Right atrium auricular region (tissue), 2 donors: ENCODE measurements around the gene CDYL2. TPM values are rescaled to one million over a fixed set of nuclear protein-coding genes. Genes with fewer than 3 reads are reported as not detected.

ENCODE experiments used
- DNase-seq: peaks from one replicate; pipeline ENCODE4 v3.0.0-alpha.2; 2019; ENCODE audit warnings: low spot score
- H3K27ac ChIP-seq, 2 donors: fragments of 200-600 bp; sonication (generic); 1 replicate in 1 of 2; 2 replicates in 1 of 2; pipeline ENCODE4 v1.5.1; 2016 to 2019
- H3K27me3 ChIP-seq, 2 donors: fragments of 200-600 bp; sonication (generic); one replicate each; pipeline versions ENCODE4 v1.5.1 to v1.6.0; 2017 to 2019
- H3K36me3 ChIP-seq: fragments of 200-600 bp; sonication (generic); one replicate; pipeline ENCODE4 v1.5.1; 2016
- H3K4me1 ChIP-seq, 2 donors: fragments of 200-600 bp; sonication (generic); one replicate each; pipeline versions ENCODE4 v1.5.1 to v1.6.0; 2017 to 2019
- H3K4me3 ChIP-seq, 2 donors: fragments of 200-600 bp; sonication (generic); 1 replicate in 1 of 2; 2 replicates in 1 of 2; pipeline ENCODE4 v1.5.1; 2017 to 2019; ENCODE audit warnings: mild to moderate bottlenecking in 1 of 2, moderate library complexity in 1 of 2
- H3K9me3 ChIP-seq, 2 donors: fragments of 200-600 bp; sonication (generic); one replicate each; pipeline ENCODE4 v1.5.1; 2019
- CTCF ChIP-seq, 2 donors: fragments of 200-600 bp; sonication (generic); IDR thresholded peaks; one replicate each; pipeline ENCODE4 v1.5.1; 2019; ENCODE audit warnings: antibody characterized with exemption in 2 of 2
- total RNA-seq, 2 donors: library from RNA; depleted of rRNA; stranded (reverse); fragments of >200 nt; gene quantifications; one replicate each; pipeline ENCODE4 v1.1.0, GENCODE V29; 2016

The CDYL2 gene
- total RNA-seq, 2 donors from 2014 or later = 1.4 to 2.9 TPM

- Histone ChIP-seq H3K36me3 (no peaks in the 10 kb centered on the region), H3K4me3 (no peak overlapping the region), H3K27ac (no peak overlapping the region), H3K4me1 (no peaks in the 10 kb centered on the region), H3K27me3 (no peaks in the 10 kb centered on the region), H3K9me3 (peaks cover 0 to 9% of the 10 kb centered on the region in 2 donors)
- DNase-seq = no peak
- TF ChIP-seq CTCF (IDR thresholded peaks at IDR 0.05) = no peak
These were observed 83.5 kb downstream of the CDYL2 start for GRCh38 chr16:80720804-80721371.

GRCh38 chr16:80719573-80719972 is 84.8 kb downstream of the CDYL2 start:
- no peak overlapping the region for H3K4me3 ChIP-seq
- no peak for DNase-seq
- peaks cover 0 to 9% of the 10 kb centered on the region in 2 donors for H3K9me3 ChIP-seq
- no peaks in the 10 kb centered on the region for H3K27me3 ChIP-seq
- TF ChIP-seq CTCF (IDR thresholded peaks at IDR 0.05) = no peak
- no peaks in the 10 kb centered on the region for H3K36me3 ChIP-seq
- H3K27ac ChIP-seq = no peak overlapping the region
- H3K4me1 ChIP-seq = no peaks in the 10 kb centered on the region

GRCh38 chr16:80718480-80719220 is 85.7 kb downstream of the CDYL2 start:
- Histone ChIP-seq H3K27ac (no peak overlapping the region), H3K36me3 (no peaks in the 10 kb centered on the region), H3K4me3 (no peak overlapping the region), H3K4me1 (no peaks in the 10 kb centered on the region), H3K27me3 (no peaks in the 10 kb centered on the region), H3K9me3 (peaks cover 0 to 9% of the 10 kb centered on the region in 2 donors)
- TF ChIP-seq CTCF (IDR thresholded peaks at IDR 0.05) = no peak
- no peak for DNase-seq

- Histone ChIP-seq H3K9me3 (peaks cover 0 to 5% of the 10 kb centered on the region in 2 donors), H3K27me3 (no peaks in the 10 kb centered on the region), H3K27ac (no peak overlapping the region), H3K36me3 (no peaks in the 10 kb centered on the region), H3K4me3 (no peak overlapping the region), H3K4me1 (no peaks in the 10 kb centered on the region)
- no peak for DNase-seq
- no peak for TF ChIP-seq CTCF (IDR thresholded peaks at IDR 0.05)
These were observed 86.8 kb downstream of the CDYL2 start for GRCh38 chr16:80717611-80718010.

- H3K9me3 ChIP-seq = no peaks in the 10 kb centered on the region
- no peaks in the 10 kb centered on the region for H3K36me3 ChIP-seq
- H3K4me1 ChIP-seq = no peaks in the 10 kb centered on the region
- H3K4me3 ChIP-seq = no peak overlapping the region
- no peak for TF ChIP-seq CTCF (IDR thresholded peaks at IDR 0.05)
- H3K27me3 ChIP-seq = no peaks in the 10 kb centered on the region
- no peak for DNase-seq
- no peak overlapping the region for H3K27ac ChIP-seq
These were observed 87.7 kb downstream of the CDYL2 start for GRCh38 chr16:80716564-80717139.
